Raji (cell line): ENCODE measurements around the gene IL1RN.

Experiments used
- POLR2A ChIP-seq: IDR thresholded peaks from 2 replicates; pipeline ENCODE4 v1.6.1; 2011; ENCODE audit warnings: low read depth, low read length, control low read depth; ENCODE audit not compliant: insufficient read depth

The IL1RN gene

GRCh38 chr2:113133704-113134598, 6.6 kb downstream of the IL1RN start:
- TF ChIP-seq POLR2A: no peak

- no peak for TF ChIP-seq POLR2A
Observed at GRCh38 chr2:113134717-113135116, 7.3 kb downstream of the IL1RN start.

GRCh38 chr2:113135317-113135716, 7.9 kb downstream of the IL1RN start:
- no peak for TF ChIP-seq POLR2A

GRCh38 chr2:113136828-113137775, 9.7 kb downstream of the IL1RN start:
- no peak for TF ChIP-seq POLR2A

GRCh38 chr2:113137827-113138226, 10.4 kb downstream of the IL1RN start:
- no peak for TF ChIP-seq POLR2A

GRCh38 chr2:113138428-113139322, 11.3 kb downstream of the IL1RN start:
- no peak for TF ChIP-seq POLR2A

- no peak for TF ChIP-seq POLR2A
Observed at GRCh38 chr2:113141451-113141850, 14.1 kb downstream of the IL1RN start.

- no peak for TF ChIP-seq POLR2A
Observed at GRCh38 chr2:113142290-113142689, 14.9 kb downstream of the IL1RN start.

- no peak for TF ChIP-seq POLR2A
Observed at GRCh38 chr2:113144259-113144658, 16.9 kb downstream of the IL1RN start.

GRCh38 chr2:113148606-113149552, 21.5 kb downstream of the IL1RN start:
- no peak for TF ChIP-seq POLR2A

- no peak for TF ChIP-seq POLR2A
Observed at GRCh38 chr2:113149553-113150257, 22.3 kb downstream of the IL1RN start.

GRCh38 chr2:113150258-113150601, 22.8 kb downstream of the IL1RN start:
- TF ChIP-seq POLR2A: no peak

- TF ChIP-seq POLR2A: no peak
Observed at GRCh38 chr2:113155331-113155730, 27.9 kb downstream of the IL1RN start.

GRCh38 chr2:113156278-113157117, 29.1 kb downstream of the IL1RN start:
- no peak for TF ChIP-seq POLR2A
